Measurements from ENCODE around the gene PSD4. TPM values are rescaled to one million over a fixed set of nuclear protein-coding genes. Genes with fewer than 3 reads are reported as not detected.

PSD4 gene
- total RNA-seq, 4 donors from 2014 or later: 6.3 to 27.6 (median 13.1) TPM

- TF ChIP-seq CTCF (IDR thresholded peaks at IDR 0.05): no peak
- ATAC-seq (ENCODE audit: low FRiP score) (no peak), DNase-seq (ENCODE audit: low spot score) (no peak)
Measured at GRCh38 chr2:113202305-113203216, 28.8 kb downstream of the PSD4 start.

GRCh38 chr2:113203217-113203530, 29.4 kb downstream of the PSD4 start:
- no peak for TF ChIP-seq CTCF (IDR thresholded peaks at IDR 0.05)
- ATAC-seq (ENCODE audit: low FRiP score) (no peak), DNase-seq (ENCODE audit: low spot score) (no peak)

- peak; percentile 79 for ATAC-seq (ENCODE audit: low FRiP score)
- TF ChIP-seq CTCF (IDR thresholded peaks at IDR 0.05): peak in 1 of 3 donors; percentile 84
- DNase-seq (ENCODE audit: low spot score): no peak
Measured at GRCh38 chr2:113203901-113204519, 30.2 kb downstream of the PSD4 start.

GRCh38 chr2:113206251-113206650, 32.5 kb downstream of the PSD4 start:
- ATAC-seq (ENCODE audit: low FRiP score): no peak
- TF ChIP-seq CTCF (IDR thresholded peaks at IDR 0.05): no peak
- no peak for DNase-seq (ENCODE audit: low spot score)

GRCh38 chr2:113207021-113207420, 33.2 kb downstream of the PSD4 start:
- DNase-seq (ENCODE audit: low spot score): no peak
- no peak for ATAC-seq (ENCODE audit: low FRiP score)

GRCh38 chr2:113208396-113208795, 34.6 kb downstream of the PSD4 start:
- no peak for ATAC-seq (ENCODE audit: low FRiP score)
- no peak for TF ChIP-seq CTCF (IDR thresholded peaks at IDR 0.05)
- no peak for DNase-seq (ENCODE audit: low spot score)

More at GRCh38 chr2:113207021-113207420, 33.2 kb downstream of the PSD4 start:
- TF ChIP-seq CTCF (IDR thresholded peaks at IDR 0.05): no peak
